Epithelial cell of esophagus (primary cell): Measurements from ENCODE around the gene UGT1A8.
A peak's percentile ranks its signal among the peaks of the same experiment; 100 is the strongest.

ENCODE experiments used
- DNase-seq: peaks from one replicate; pipeline ENCODE4 v3.0.0; 2010; ENCODE audit warnings: low read depth
- H3K4me3 ChIP-seq: 2 replicates; pipeline ENCODE4 v1.5.1; 2011; ENCODE audit warnings: mild to moderate bottlenecking, low read length, control low read depth
- TF ChIP-seq, protein P1 (sequence below): IDR thresholded peaks from 2 replicates; pipeline ENCODE4 v1.5.1; 2011; ENCODE audit warnings: low read depth, mild to moderate bottlenecking, low read length, control low read depth, inconsistent platforms; ENCODE audit not compliant: insufficient read depth; ENCODE audit errors: missing control alignments

Gene UGT1A8

GRCh38 chr2:233686928-233687327 lies 69.5 kb downstream of the UGT1A8 start:
- TF ChIP-seq, protein P1, sequence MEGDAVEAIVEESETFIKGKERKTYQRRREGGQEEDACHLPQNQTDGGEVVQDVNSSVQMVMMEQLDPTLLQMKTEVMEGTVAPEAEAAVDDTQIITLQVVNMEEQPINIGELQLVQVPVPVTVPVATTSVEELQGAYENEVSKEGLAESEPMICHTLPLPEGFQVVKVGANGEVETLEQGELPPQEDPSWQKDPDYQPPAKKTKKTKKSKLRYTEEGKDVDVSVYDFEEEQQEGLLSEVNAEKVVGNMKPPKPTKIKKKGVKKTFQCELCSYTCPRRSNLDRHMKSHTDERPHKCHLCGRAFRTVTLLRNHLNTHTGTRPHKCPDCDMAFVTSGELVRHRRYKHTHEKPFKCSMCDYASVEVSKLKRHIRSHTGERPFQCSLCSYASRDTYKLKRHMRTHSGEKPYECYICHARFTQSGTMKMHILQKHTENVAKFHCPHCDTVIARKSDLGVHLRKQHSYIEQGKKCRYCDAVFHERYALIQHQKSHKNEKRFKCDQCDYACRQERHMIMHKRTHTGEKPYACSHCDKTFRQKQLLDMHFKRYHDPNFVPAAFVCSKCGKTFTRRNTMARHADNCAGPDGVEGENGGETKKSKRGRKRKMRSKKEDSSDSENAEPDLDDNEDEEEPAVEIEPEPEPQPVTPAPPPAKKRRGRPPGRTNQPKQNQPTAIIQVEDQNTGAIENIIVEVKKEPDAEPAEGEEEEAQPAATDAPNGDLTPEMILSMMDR: no peak
- no peak for DNase-seq
- H3K4me3 ChIP-seq: no peak overlapping the region

- DNase-seq: no peak
- TF ChIP-seq, protein P1: no peak
- no peak overlapping the region for H3K4me3 ChIP-seq
Observed at GRCh38 chr2:233688341-233688740, 70.9 kb downstream of the UGT1A8 start.

DNA sequence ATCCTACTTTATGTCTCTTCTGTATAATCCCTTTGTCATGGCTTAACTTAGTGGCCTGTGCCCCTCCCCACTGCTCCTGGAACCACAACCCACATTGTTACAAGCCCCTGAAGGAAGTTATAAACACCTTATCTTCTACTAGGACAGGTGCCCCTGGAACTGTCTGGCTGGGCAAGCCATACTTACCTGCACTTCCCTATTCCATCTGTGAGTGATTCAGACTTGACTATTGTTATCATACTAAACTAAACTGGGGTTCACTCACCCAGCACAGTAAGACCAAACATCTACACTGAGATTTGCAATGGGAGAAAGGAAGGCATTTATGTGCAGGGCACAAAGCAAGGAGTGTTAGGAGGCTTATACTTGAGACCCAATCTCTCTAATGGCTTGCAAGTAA lies 71.6 kb downstream of the UGT1A8 start:
- H3K4me3 ChIP-seq: no peak overlapping the region
- DNase-seq: peak; percentile 27
- TF ChIP-seq, protein P1: no peak

GRCh38 chr2:233689501-233689900 lies 72.1 kb downstream of the UGT1A8 start:
- TF ChIP-seq, protein P1: no peak
- H3K4me3 ChIP-seq: no peak overlapping the region
- no peak for DNase-seq

DNA sequence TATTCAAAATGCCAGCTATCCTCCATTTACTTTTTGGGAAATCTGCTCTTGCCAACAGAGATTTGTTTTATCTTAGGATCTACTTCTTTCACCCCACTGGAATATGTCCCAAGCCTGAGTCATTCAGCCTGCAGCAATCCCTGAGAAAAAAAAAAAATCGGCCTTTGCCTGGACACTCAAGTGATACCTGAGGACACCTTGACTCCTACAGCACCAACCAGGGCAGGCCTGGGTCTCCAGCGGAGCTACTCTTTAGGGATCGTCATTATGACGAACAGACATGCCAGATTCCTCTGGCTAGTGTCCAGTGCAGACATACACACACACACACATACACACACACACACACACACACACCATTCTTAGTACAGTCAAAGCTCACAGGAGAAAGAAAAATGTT lies 73.0 kb downstream of the UGT1A8 start:
- peak; percentile 88 for DNase-seq
- H3K4me3 ChIP-seq: no peak overlapping the region
- TF ChIP-seq, protein P1: no peak

- TF ChIP-seq, protein P1: no peak
- peak overlapping the region; percentile 71 for H3K4me3 ChIP-seq
- peak; percentile 100 for DNase-seq
Observed at GRCh38 chr2:233691443-233692433, 74.3 kb downstream of the UGT1A8 start.
